Measurements from ENCODE around the gene KCNQ1. TPM values are rescaled to one million over a fixed set of nuclear protein-coding genes. Genes with fewer than 3 reads are reported as not detected.

The KCNQ1 gene
- total RNA-seq, 3 donors from 2014 or later, result 3.6 to 6.2 (median 5.1) TPM

DNA sequence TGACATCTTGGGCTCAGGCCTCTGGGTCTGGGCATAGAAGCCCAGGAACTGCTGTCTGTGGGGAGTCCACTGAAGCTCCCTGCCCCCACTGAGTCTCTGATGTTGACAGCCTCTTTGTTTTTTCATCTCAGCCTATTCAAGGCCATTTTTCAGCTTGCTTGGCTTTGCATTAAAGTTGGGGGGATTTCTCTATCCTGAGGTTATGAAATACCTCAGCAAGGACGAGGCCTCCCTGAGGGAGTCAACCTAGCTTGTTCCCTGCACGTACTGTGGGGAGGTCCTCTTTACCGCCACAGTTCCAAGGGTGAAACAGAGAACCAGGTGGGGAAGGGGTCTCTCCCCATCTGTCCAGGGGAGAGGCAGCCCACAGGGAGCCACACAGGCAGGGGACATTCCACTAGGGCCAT, 246.6 kb downstream of the KCNQ1 start:
- Histone ChIP-seq H3K36me3 (no peaks in the 10 kb centered on the region), H3K27me3 (no peaks in the 10 kb centered on the region), H3K4me1 (no peaks in the 10 kb centered on the region), H3K4me3 (no peak overlapping the region), H3K9me3 (no peaks in the 10 kb centered on the region), H3K27ac (no peak overlapping the region)
- peak in 1 of 2 donors; percentile 10 for DNase-seq (ENCODE audit: low spot score in 2 of 2)
- TF ChIP-seq, protein P1, sequence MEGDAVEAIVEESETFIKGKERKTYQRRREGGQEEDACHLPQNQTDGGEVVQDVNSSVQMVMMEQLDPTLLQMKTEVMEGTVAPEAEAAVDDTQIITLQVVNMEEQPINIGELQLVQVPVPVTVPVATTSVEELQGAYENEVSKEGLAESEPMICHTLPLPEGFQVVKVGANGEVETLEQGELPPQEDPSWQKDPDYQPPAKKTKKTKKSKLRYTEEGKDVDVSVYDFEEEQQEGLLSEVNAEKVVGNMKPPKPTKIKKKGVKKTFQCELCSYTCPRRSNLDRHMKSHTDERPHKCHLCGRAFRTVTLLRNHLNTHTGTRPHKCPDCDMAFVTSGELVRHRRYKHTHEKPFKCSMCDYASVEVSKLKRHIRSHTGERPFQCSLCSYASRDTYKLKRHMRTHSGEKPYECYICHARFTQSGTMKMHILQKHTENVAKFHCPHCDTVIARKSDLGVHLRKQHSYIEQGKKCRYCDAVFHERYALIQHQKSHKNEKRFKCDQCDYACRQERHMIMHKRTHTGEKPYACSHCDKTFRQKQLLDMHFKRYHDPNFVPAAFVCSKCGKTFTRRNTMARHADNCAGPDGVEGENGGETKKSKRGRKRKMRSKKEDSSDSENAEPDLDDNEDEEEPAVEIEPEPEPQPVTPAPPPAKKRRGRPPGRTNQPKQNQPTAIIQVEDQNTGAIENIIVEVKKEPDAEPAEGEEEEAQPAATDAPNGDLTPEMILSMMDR (IDR thresholded peaks at IDR 0.05), result no peak
- no peak for TF ChIP-seq POLR2AphosphoS5 (IDR thresholded peaks at IDR 0.05)
- TF ChIP-seq POLR2A (IDR thresholded peaks at IDR 0.05), result no peak
- intact Hi-C loops (cut with DNase I; ENCODE audit: low total_unique reads), result no loop called here

DNA sequence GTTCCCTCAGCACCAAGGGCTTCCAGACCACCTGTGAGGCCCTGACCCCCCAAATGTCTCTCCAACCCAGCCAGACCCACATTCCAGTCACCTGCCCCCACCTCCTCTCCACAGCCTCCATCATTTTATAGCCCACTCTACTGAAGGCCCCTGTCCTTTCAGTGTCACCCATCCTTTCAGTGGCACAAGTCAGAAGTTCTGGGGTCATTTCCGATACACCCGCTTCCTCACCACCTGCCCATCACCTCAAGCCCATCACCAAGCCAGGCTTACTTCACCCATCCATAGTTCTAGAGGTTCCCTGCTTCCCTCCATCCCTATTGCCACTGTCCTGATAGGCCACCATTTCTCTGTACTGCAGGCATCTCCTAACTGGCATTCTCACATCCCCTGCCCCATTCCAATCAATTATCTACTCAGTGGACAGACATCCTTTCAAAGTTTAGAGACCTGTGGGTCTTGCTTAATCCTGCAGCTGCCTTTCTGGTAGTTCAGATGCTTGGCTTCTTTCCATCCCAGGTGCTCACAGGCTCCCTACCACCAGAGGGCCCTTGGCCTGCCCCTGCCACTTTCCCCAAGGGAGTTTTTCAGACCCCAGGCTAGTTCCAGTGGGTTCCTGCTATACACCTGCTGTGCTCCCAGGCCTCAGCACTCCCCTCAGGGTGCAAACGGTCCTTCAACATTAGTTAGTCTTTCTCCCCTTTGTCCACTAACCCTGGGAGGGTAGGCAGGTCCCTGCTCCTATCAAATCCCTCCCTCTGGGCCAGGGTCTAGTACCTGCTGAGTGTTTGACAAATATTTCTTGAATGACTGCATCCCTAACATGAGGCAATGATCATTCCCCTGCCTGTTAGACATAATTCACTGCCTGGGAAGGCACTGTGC, 247.4 kb downstream of the KCNQ1 start:
- H3K36me3 ChIP-seq, result no peaks in the 10 kb centered on the region
- intact Hi-C loops (cut with DNase I; ENCODE audit: low total_unique reads), result no loop called here
- H3K27ac ChIP-seq, result no peak overlapping the region
- TF ChIP-seq, protein P1 (IDR thresholded peaks at IDR 0.05), result peak in 1 of 3 donors; percentile 11
- TF ChIP-seq POLR2A (IDR thresholded peaks at IDR 0.05), result no peak
- peak in 1 of 2 donors; percentile 27 for DNase-seq (ENCODE audit: low spot score in 2 of 2)
- H3K4me1 ChIP-seq, result no peaks in the 10 kb centered on the region
- H3K9me3 ChIP-seq, result no peaks in the 10 kb centered on the region
- no peaks in the 10 kb centered on the region for H3K27me3 ChIP-seq
- no peak overlapping the region for H3K4me3 ChIP-seq

DNA sequence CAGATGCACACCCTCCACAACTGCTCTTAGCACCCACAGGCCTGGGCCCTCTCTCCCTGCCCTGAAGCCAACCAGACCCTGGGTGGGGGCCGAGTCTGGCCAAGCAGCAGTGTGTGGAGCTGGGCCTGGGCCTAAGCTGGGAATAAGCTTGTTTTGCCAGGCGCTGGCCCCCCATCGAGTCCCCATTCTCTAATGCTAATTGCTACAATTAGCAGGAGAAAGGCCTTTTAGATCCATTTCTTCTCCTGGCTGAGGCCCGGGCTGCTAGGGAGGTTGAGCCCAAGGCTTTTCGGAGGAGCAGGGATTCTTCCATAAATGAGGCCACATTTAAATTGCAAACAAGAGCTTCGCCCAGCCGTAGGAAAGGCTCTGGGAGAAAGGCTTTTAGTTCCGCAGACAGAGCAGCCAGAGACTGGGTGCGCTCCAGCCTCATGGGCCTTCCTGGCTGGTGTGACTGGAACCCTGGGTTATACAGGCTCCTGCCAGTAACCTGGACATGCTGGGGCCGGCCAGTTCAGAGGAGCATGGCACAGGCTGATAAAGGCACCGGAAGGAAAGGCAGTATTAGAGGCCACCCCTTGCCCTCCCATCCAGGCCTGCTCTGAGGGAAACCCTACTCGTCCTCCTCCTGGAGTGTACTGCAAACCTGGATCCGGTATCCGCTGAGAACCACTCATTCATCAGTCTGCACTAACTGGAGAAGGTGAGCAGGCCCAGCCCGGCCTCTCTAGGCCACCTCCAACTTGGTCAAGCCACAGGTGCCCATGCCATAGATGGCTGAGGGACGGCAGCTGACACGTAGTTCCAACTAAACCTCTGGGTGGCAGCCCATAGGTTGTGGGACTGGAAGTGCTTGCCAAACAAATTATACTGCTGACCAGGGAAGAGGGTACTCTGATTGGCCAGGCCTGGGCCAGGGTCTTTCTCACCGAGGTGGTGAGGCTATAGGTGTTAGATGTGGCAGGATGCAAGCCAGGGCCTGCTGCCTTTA, 248.8 kb downstream of the KCNQ1 start:
- no peaks in the 10 kb centered on the region for H3K4me1 ChIP-seq
- TF ChIP-seq, protein P1 (IDR thresholded peaks at IDR 0.05), result no peak
- TF ChIP-seq POLR2A (IDR thresholded peaks at IDR 0.05) (no peak), POLR2AphosphoS5 (IDR thresholded peaks at IDR 0.05) (no peak)

DNA sequence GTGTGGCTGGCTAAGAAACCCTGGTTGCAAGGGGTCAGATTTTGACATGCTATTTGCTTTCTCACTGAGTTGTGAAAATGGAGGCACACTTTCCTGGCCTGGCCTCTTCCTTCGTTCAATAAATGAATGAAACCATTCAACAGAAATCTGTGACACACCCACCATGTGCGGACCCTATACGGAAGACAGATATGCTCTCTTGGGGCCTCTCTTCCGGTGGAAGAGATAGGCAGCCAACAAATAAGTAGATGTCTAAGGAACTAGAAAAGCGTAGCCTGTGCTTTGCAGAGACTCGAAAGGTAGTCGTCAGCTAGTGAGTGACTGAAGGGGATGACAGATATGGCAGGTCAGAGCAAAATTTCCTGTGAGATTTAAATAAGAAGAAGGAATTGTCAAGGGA, 249.7 kb downstream of the KCNQ1 start:
- no peaks in the 10 kb centered on the region for H3K36me3 ChIP-seq
- no peak overlapping the region for H3K27ac ChIP-seq
- no peak overlapping the region for H3K4me3 ChIP-seq
- peak in 1 of 2 donors; percentile 17 for DNase-seq (ENCODE audit: low spot score in 2 of 2)
- intact Hi-C loops (cut with DNase I; ENCODE audit: low total_unique reads), result no loop called here
- no peaks in the 10 kb centered on the region for H3K4me1 ChIP-seq
- TF ChIP-seq POLR2AphosphoS5 (IDR thresholded peaks at IDR 0.05), result no peak
- TF ChIP-seq, protein P1 (IDR thresholded peaks at IDR 0.05), result no peak
- TF ChIP-seq POLR2A (IDR thresholded peaks at IDR 0.05), result no peak
- H3K9me3 ChIP-seq, result no peaks in the 10 kb centered on the region
- H3K27me3 ChIP-seq, result no peaks in the 10 kb centered on the region

More for the DNA sequence above, 248.8 kb downstream of the KCNQ1 start:
- Histone ChIP-seq H3K36me3 (no peaks in the 10 kb centered on the region), H3K27me3 (no peaks in the 10 kb centered on the region), H3K4me3 (peak overlapping the region in 1 of 3 donors; percentile 5), H3K27ac (no peak overlapping the region), H3K9me3 (no peaks in the 10 kb centered on the region)
- peak in 1 of 2 donors; percentile 38 for DNase-seq (ENCODE audit: low spot score in 2 of 2)
- intact Hi-C loops (cut with DNase I; ENCODE audit: low total_unique reads), result no loop called here
